Kidney (tissue), 14 donors: ENCODE measurements around the gene ZNF148. TPM values are rescaled to one million over a fixed set of nuclear protein-coding genes. Genes with fewer than 3 reads are reported as not detected.

ENCODE experiments used
- DNase-seq, 5 donors: peaks; one replicate each; pipeline ENCODE4 v3.0.0-alpha.2; 2013 to 2020
- FAIRE-seq: peaks from 2 replicates; lab custom pipeline; 2012; peaks lifted over from hg19 to GRCh38; lab: Jason Lieb, UNC
- H3K27ac ChIP-seq, 2 donors: one replicate each; pipeline ENCODE4 v1.7.0; 2013; ENCODE audit warnings: low read depth in 2 of 2, low read length in 2 of 2, inconsistent platforms in 1 of 2
- H3K27me3 ChIP-seq: one replicate; pipeline ENCODE4 v1.7.1; 2013; ENCODE audit warnings: low read length, inconsistent platforms; ENCODE audit not compliant: control insufficient read depth, insufficient read depth
- H3K36me3 ChIP-seq, 3 donors: one replicate each; pipeline versions ENCODE4 v1.7.0 to v1.7.1; 2013; ENCODE audit warnings: low read length in 3 of 3, control low read depth in 1 of 3, inconsistent platforms in 1 of 3; ENCODE audit not compliant: insufficient read depth in 3 of 3, control insufficient read depth in 2 of 3
- H3K4me1 ChIP-seq, 3 donors: one replicate each; pipeline versions ENCODE4 v1.7.0 to v1.7.1; 2013; ENCODE audit warnings: low read length in 3 of 3, inconsistent platforms in 1 of 3, low read depth in 1 of 3; ENCODE audit not compliant: control insufficient read depth in 2 of 3, insufficient read depth in 2 of 3
- H3K4me3 ChIP-seq, 3 donors: one replicate each; pipeline versions ENCODE4 v1.7.0 to v1.8.1; 2013; ENCODE audit warnings: low read length in 3 of 3, control low read depth in 1 of 3, inconsistent platforms in 1 of 3
- H3K9ac ChIP-seq, 3 donors: one replicate each; pipeline versions ENCODE4 v1.7.0 to v1.7.1; 2013; ENCODE audit warnings: low read length in 3 of 3, control low read depth in 1 of 3, inconsistent platforms in 1 of 3
- H3K9me3 ChIP-seq, 3 donors: one replicate each; pipeline versions ENCODE4 v1.7.0 to v1.7.1; 2013; ENCODE audit warnings: low read length in 3 of 3, control low read depth in 1 of 3, inconsistent platforms in 1 of 3; ENCODE audit not compliant: control insufficient read depth in 2 of 3, insufficient read depth in 1 of 3
- CTCF ChIP-seq: IDR thresholded peaks from 3 replicates; pipeline ENCODE4 v1.5.1; 2012; ENCODE audit warnings: mild to moderate bottlenecking, moderate library complexity, borderline replicate concordance; ENCODE audit not compliant: insufficient read depth; ENCODE audit errors: extremely low read depth
- intact Hi-C: fragments of 100-400 bp; cut with DNase I; formaldehyde crosslinking; loops from one replicate; pipeline ENCODE4 v1.11.1; 2022
- polyA plus RNA-seq: library from polyadenylated mRNA; stranded (reverse); fragments of 350-450 nt; fragmentation: Illumina TruSeq; extraction: RNeasy Lipid Tissue Mini Kit (QIAGEN cat#74804); gene quantifications from one replicate; pipeline ENCODE4 v1.2.3, GENCODE V29; 2014; ENCODE audit warnings: low read depth, low replicate concordance; ENCODE audit not compliant: insufficient read depth
- total RNA-seq: library from RNA; stranded (reverse); fragmentation: NEBNext Ultra II Directional; extraction: Animal tissue kit (Norgen Biotek cat#: 25700); gene quantifications from one replicate; pipeline ENCODE4 v1.2.1, GENCODE V29; 2021
- donor health status: control.
- donor health status: control.
- donor health status: control.
- donor health status: control.
- donor health status: control.
- donor health status: DM: yes; HTN: yes; CAD: no.
- donor health status: Normal renal cell carcinoma (clear cell type).

ZNF148 gene
- total and polyA plus RNA-seq, 2 donors from 2014 or later = 5.4 to 74.4 TPM

GRCh38 chr3:125177746-125178145 lies 197.4 kb downstream of the ZNF148 start:
- no peak overlapping the region for H3K9ac ChIP-seq
- no peak for FAIRE-seq

More at GRCh38 chr3:125177746-125178145, 197.4 kb downstream of the ZNF148 start:
- no peaks in the 10 kb centered on the region for H3K27me3 ChIP-seq
- H3K4me1 ChIP-seq = no peaks in the 10 kb centered on the region
- no peak overlapping the region for H3K4me3 ChIP-seq
- no peaks in the 10 kb centered on the region for H3K36me3 ChIP-seq
- peaks cover 0 to 5% (median 0%) of the 10 kb centered on the region in 3 donors for H3K9me3 ChIP-seq
- intact Hi-C loops = no loop called here
- DNase-seq = no peak
- no peak overlapping the region for H3K27ac ChIP-seq
- TF ChIP-seq CTCF = no peak

Other genes with a start within 250 kb of the ZNF148 start
- gene SLC12A8, start 162.6 kb downstream of the ZNF148 start, total RNA-seq = 29.1 TPM
- 5.4 TPM for gene SLC12A8, start 162.6 kb downstream of the ZNF148 start, polyA plus RNA-seq
- gene SNX4, start 144.9 kb upstream of the ZNF148 start, total RNA-seq = 46.1 TPM
- 32.5 TPM for gene SNX4, start 144.9 kb upstream of the ZNF148 start, polyA plus RNA-seq
- 16.1 TPM for gene OSBPL11, start 220.2 kb upstream of the ZNF148 start, total RNA-seq
- 5.0 TPM for gene OSBPL11, start 220.2 kb upstream of the ZNF148 start, polyA plus RNA-seq